Hepatic stellate cell (primary cell): ENCODE results near the gene IL6R.

Experiments used
- DNase-seq: peaks from one replicate; pipeline ENCODE4 v3.0.0; 2011; ENCODE audit warnings: low spot score

Gene IL6R

GRCh38 chr1:154453574-154454352 is 48.6 kb downstream of the IL6R start:
- DNase-seq: no peak

GRCh38 chr1:154454386-154455120 is 49.4 kb downstream of the IL6R start:
- DNase-seq: no peak

GRCh38 chr1:154456631-154457030 is 51.5 kb downstream of the IL6R start:
- no peak for DNase-seq

GRCh38 chr1:154459080-154459479 is 53.9 kb downstream of the IL6R start:
- no peak for DNase-seq

- no peak for DNase-seq
Measured at GRCh38 chr1:154460695-154461260, 55.6 kb downstream of the IL6R start.

GRCh38 chr1:154463512-154463990 is 58.4 kb downstream of the IL6R start:
- no peak for DNase-seq

GRCh38 chr1:154465621-154466195 is 60.6 kb downstream of the IL6R start:
- DNase-seq: no peak

GRCh38 chr1:154466206-154466605 is 61.1 kb downstream of the IL6R start:
- no peak for DNase-seq

GRCh38 chr1:154466921-154467417 is 61.8 kb downstream of the IL6R start:
- DNase-seq: no peak

- no peak for DNase-seq
Measured at GRCh38 chr1:154467434-154468102, 62.4 kb downstream of the IL6R start.

GRCh38 chr1:154468535-154469250 is 63.5 kb downstream of the IL6R start:
- DNase-seq: no peak

GRCh38 chr1:154469844-154470560 is 64.9 kb downstream of the IL6R start:
- no peak for DNase-seq

- DNase-seq: no peak
Measured at GRCh38 chr1:154471304-154471703, 66.2 kb downstream of the IL6R start.

GRCh38 chr1:154474802-154475201 is 69.7 kb downstream of the IL6R start:
- DNase-seq: peak; percentile 54

GRCh38 chr1:154476791-154477190 is 71.6 kb downstream of the IL6R start:
- no peak for DNase-seq

- DNase-seq: no peak
Measured at GRCh38 chr1:154478013-154478412, 72.9 kb downstream of the IL6R start.

GRCh38 chr1:154478639-154479038 is 73.5 kb downstream of the IL6R start:
- no peak for DNase-seq

- peak; percentile 83 for DNase-seq
Measured at GRCh38 chr1:154479764-154480421, 74.8 kb downstream of the IL6R start.

- DNase-seq: no peak
Measured at GRCh38 chr1:154481053-154481452, 75.9 kb downstream of the IL6R start.
